HG02610 (cell line): ENCODE data around the gene PROM1.

ENCODE experiments used
- ATAC-seq: cut with Tn5 transposase; IDR thresholded peaks from one replicate; pipeline ENCODE4 v1.9.1; 2021; ENCODE audit warnings: mild to moderate bottlenecking, moderate library complexity; ENCODE audit not compliant: unreplicated experiment

The PROM1 gene

GRCh38 chr4:16065066-16065465, 18.8 kb downstream of the PROM1 start:
- ATAC-seq, result no peak

- no peak for ATAC-seq
Observed at GRCh38 chr4:16062601-16063000, 21.2 kb downstream of the PROM1 start.

- ATAC-seq, result no peak
Observed at GRCh38 chr4:16056681-16057385, 27.0 kb downstream of the PROM1 start.

GRCh38 chr4:16055873-16056272, 27.9 kb downstream of the PROM1 start:
- no peak for ATAC-seq

GRCh38 chr4:16055471-16055870, 28.4 kb downstream of the PROM1 start:
- no peak for ATAC-seq

GRCh38 chr4:16052939-16053338, 30.9 kb downstream of the PROM1 start:
- no peak for ATAC-seq

GRCh38 chr4:16051980-16052379, 31.8 kb downstream of the PROM1 start:
- ATAC-seq, result no peak

GRCh38 chr4:16051132-16051531, 32.7 kb downstream of the PROM1 start:
- no peak for ATAC-seq

GRCh38 chr4:16050669-16051068, 33.2 kb downstream of the PROM1 start:
- ATAC-seq, result no peak

GRCh38 chr4:16048619-16049419, 35.0 kb downstream of the PROM1 start:
- no peak for ATAC-seq

GRCh38 chr4:16045687-16046086, 38.1 kb downstream of the PROM1 start:
- no peak for ATAC-seq

GRCh38 chr4:16043642-16044498, 40.0 kb downstream of the PROM1 start:
- no peak for ATAC-seq

- no peak for ATAC-seq
Observed at GRCh38 chr4:16039139-16039538, 44.7 kb downstream of the PROM1 start.

GRCh38 chr4:16037901-16038300, 45.9 kb downstream of the PROM1 start:
- no peak for ATAC-seq

- no peak for ATAC-seq
Observed at GRCh38 chr4:16035843-16036242, 48.0 kb downstream of the PROM1 start.

- ATAC-seq, result no peak
Observed at GRCh38 chr4:16034010-16034748, 49.6 kb downstream of the PROM1 start.

GRCh38 chr4:16032396-16032770, 51.4 kb downstream of the PROM1 start:
- ATAC-seq, result no peak

GRCh38 chr4:16031546-16032395, 52.1 kb downstream of the PROM1 start:
- ATAC-seq, result no peak

GRCh38 chr4:16029886-16030285, 53.9 kb downstream of the PROM1 start:
- no peak for ATAC-seq

GRCh38 chr4:16029262-16029661, 54.6 kb downstream of the PROM1 start:
- ATAC-seq, result no peak
